OCI-LY7 (cell line): ENCODE measurements around the gene AGMAT. TPM values are rescaled to one million over a fixed set of nuclear protein-coding genes. Genes with fewer than 3 reads are reported as not detected.
A peak's percentile ranks its signal among the peaks of the same experiment; 100 is the strongest.

Experiments used
- BruUV-seq: library from RNA; stranded (reverse); fragments of 400-500 nt; replicated peaks from 2 replicates; lab custom pipeline; 2021; lab: Mats Ljungman, UMichigan
- CTCF ChIA-PET: fragments of 300-600 bp; sonication (Branson Sonifier 250); formaldehyde crosslinking; loops from one replicate; lab custom pipeline; 2022; ENCODE audit warnings: antibody characterized with exemption; ENCODE audit not compliant: unreplicated experiment; lab: Charles Lee
- POLR2A ChIA-PET: fragments of 300-600 bp; sonication (Branson Sonifier 250); formaldehyde crosslinking; loops from one replicate; lab custom pipeline; 2022; ENCODE audit warnings: antibody characterized with exemption; lab: Charles Lee
- DNase-seq: peaks from one replicate; pipeline ENCODE4 v3.0.0-alpha.2; 2015; ENCODE audit warnings: low spot score
- H2AFZ ChIP-seq: fragments of 200-600 bp; sonication (generic), shearing (Covaris generic); 2 replicates; pipeline ENCODE4 v1.6.1; 2014; ENCODE audit warnings: mild to moderate bottlenecking, antibody characterized with exemption, low read length, moderate library complexity
- H3K27ac ChIP-seq: fragments of 200-600 bp; sonication (generic); 2 replicates; pipeline ENCODE4 v1.5.1; 2014; ENCODE audit warnings: mixed run types, low read depth, mild to moderate bottlenecking, moderate library complexity, low read length, inconsistent platforms; ENCODE audit not compliant: poor library complexity, severe bottlenecking
- H3K36me3 ChIP-seq: fragments of 200-600 bp; sonication (generic); 2 replicates; pipeline ENCODE4 v1.6.1; 2014; ENCODE audit warnings: mild to moderate bottlenecking, antibody characterized with exemption, low read length, moderate library complexity, mixed read lengths; ENCODE audit not compliant: insufficient read depth
- H3K4me1 ChIP-seq: fragments of 200-600 bp; sonication (generic); 2 replicates; pipeline ENCODE4 v1.5.1; 2014; ENCODE audit warnings: mild to moderate bottlenecking, low read length; ENCODE audit not compliant: insufficient read depth, poor library complexity, severe bottlenecking
- H3K4me2 ChIP-seq: fragments of 200-600 bp; sonication (generic); 2 replicates; pipeline ENCODE4 v1.6.1; 2014; ENCODE audit warnings: mild to moderate bottlenecking, low read length
- H3K4me3 ChIP-seq: fragments of 200-600 bp; sonication (generic); 2 replicates; pipeline ENCODE4 v1.5.1; 2014; ENCODE audit warnings: mild to moderate bottlenecking, low read depth, low read length; ENCODE audit not compliant: poor library complexity, severe bottlenecking
- H3K79me2 ChIP-seq: fragments of 200-600 bp; sonication (generic); 2 replicates; pipeline ENCODE4 v1.6.1; 2016; ENCODE audit warnings: low read depth, mild to moderate bottlenecking, low read length, moderate library complexity, mixed read lengths; ENCODE audit not compliant: insufficient read depth
- H3K9me2 ChIP-seq: fragments of 200-600 bp; sonication (generic); 2 replicates; pipeline ENCODE4 v1.6.1; 2016; ENCODE audit warnings: mild to moderate bottlenecking, low read length, mixed read lengths; ENCODE audit not compliant: insufficient read depth
- H3K9me3 ChIP-seq: fragments of 200-600 bp; sonication (generic); 2 replicates; pipeline ENCODE4 v1.6.1; 2014; ENCODE audit warnings: mild to moderate bottlenecking, mixed run types, low read length, mixed read lengths
- H4K20me1 ChIP-seq: fragments of 200-600 bp; sonication (generic); 2 replicates; pipeline ENCODE4 v1.6.1; 2014; ENCODE audit warnings: mild to moderate bottlenecking, antibody characterized with exemption, low read length, moderate library complexity, mixed read lengths; ENCODE audit not compliant: insufficient read depth
- CTCF ChIP-seq: fragments of 200-600 bp; sonication (generic); conservative IDR thresholded peaks from 2 replicates; pipeline ENCODE4 v1.5.1; 2014; ENCODE audit warnings: mild to moderate bottlenecking, antibody characterized with exemption, low read length, moderate library complexity, mixed read lengths
- EZH2phosphoT487 ChIP-seq: fragments of 200-600 bp; sonication (generic); IDR thresholded peaks from 2 replicates; pipeline ENCODE4 v1.6.1; 2018; ENCODE audit warnings: low read depth, borderline replicate concordance, mild to moderate bottlenecking, mixed run types, antibody characterized with exemption, low read length, moderate library complexity, mixed read lengths
- intact Hi-C: fragments of 100-400 bp; cut with micrococcal nuclease; formaldehyde crosslinking; loops from one replicate; pipeline ENCODE4 v1.10.0; 2022; ENCODE audit not compliant: unreplicated experiment
- total RNA-seq, 2 experiments: library from RNA; depleted of rRNA in 1 of 2; stranded (reverse); fragments of >200 nt in 1 of 2; shearing (Covaris generic) in 1 of 2; gene quantifications; 2 replicates each; pipeline ENCODE4 v1.2.3, GENCODE V29; 2014 to 2022

Gene AGMAT
- total RNA-seq, 2 experiments from 2014 or later = 0.29 to 0.54 TPM

DNA sequence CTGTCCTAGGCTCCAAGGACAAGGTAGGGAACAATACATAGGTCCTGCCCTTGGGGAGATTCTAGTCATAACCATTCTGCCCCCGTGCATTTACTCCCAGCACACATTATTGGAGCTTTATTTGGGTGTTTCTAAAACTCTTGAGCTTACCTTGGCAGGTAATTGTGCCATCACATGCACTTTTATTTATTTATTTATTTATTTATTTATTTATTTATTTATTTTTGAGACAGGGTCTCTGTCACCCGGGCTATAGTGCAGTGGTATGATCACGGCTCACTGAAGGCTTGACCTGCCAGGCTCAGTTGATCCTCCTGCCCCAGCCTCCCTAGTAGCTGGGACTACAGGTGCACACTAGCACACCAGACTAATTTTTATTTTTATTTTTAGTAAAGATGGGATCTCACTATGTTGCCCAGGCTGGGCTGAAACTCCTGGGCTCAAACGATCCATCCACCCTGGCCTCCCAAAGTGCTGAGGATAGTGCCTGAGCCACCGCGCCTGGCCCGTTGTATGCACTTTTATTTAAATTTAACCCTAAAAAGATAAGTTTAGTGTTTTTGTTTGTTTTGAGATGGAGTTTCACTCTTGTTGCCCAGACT lies 9.2 kb downstream of the AGMAT start:
- no peaks in the 10 kb centered on the region for H3K79me2 ChIP-seq
- CTCF ChIA-PET = interaction anchor here (0.5 kb wide), 1 partner anchor 470 kb away, joined by 4 read pairs; no protein-coding TSS in a partner anchor
- peaks cover 56% of the 10 kb centered on the region for H3K4me1 ChIP-seq
- H3K9me2 ChIP-seq = no peaks in the 10 kb centered on the region
- BruUV-seq = no TSS peak
- TF ChIP-seq EZH2phosphoT487 (no peak), CTCF (no peak)
- H3K4me2 ChIP-seq = no peak overlapping the region
- peaks cover 3% of the 10 kb centered on the region; the same call in 1 of the 2 replicates for H3K36me3 ChIP-seq
- no peak for DNase-seq
- no peaks in the 10 kb centered on the region for H4K20me1 ChIP-seq
- no peaks in the 10 kb centered on the region for H3K9me3 ChIP-seq
- H3K27ac ChIP-seq = no peak overlapping the region
- H2AFZ ChIP-seq = no peak overlapping the region
- POLR2A ChIA-PET = no interaction called here
- intact Hi-C loops = no loop called here
- H3K4me3 ChIP-seq = no peak overlapping the region

GRCh38 chr1:15574741-15575140 lies 10.1 kb downstream of the AGMAT start:
- no peak overlapping the region for H3K4me2 ChIP-seq
- no peaks in the 10 kb centered on the region for H4K20me1 ChIP-seq
- H3K27ac ChIP-seq = no peak overlapping the region
- no peaks in the 10 kb centered on the region for H3K9me3 ChIP-seq
- peaks cover 57% of the 10 kb centered on the region for H3K4me1 ChIP-seq
- no peak for DNase-seq
- H3K4me3 ChIP-seq = no peak overlapping the region
- no peaks in the 10 kb centered on the region for H3K79me2 ChIP-seq
- CTCF ChIA-PET = no interaction called here
- H2AFZ ChIP-seq = no peak overlapping the region
- TF ChIP-seq CTCF = no peak
- TF ChIP-seq EZH2phosphoT487 = no peak
- no peaks in the 10 kb centered on the region for H3K9me2 ChIP-seq
- POLR2A ChIA-PET = interaction anchor here (0.7 kb wide), 1 partner anchor 81 kb away, joined by 3 read pairs; no protein-coding TSS in a partner anchor
- BruUV-seq = no TSS peak
- intact Hi-C loops = no loop called here
- H3K36me3 ChIP-seq = peaks cover 12% of the 10 kb centered on the region

DNA sequence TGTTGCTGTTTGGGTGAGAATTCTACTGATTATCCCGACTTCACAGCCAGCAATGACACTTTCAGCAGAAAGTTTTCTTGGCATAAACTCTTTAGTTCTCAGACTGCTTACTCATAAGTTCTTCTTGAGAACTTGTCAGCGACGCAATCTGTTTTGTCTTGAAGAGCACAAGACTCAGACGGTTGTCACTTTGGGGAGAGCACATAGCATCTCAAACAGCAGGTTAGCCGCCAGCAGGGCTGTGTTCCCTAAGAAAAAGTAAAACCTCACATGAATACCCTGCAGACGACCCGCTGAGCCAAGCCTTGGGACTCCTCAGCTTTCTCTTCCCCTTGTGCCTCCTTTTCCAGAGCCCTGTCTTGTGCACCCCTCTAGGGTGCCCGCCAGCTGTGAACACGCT lies 11.4 kb downstream of the AGMAT start:
- H3K9me3 ChIP-seq = no peaks in the 10 kb centered on the region
- peak overlapping the region; percentile 77; the same call in 1 of the 2 replicates for H3K4me2 ChIP-seq
- CTCF ChIA-PET = no interaction called here
- POLR2A ChIA-PET = interaction anchor here (0.7 to 0.9 kb wide), 2 partner anchors 15 to 26 kb away, joined by 3 read pairs; no protein-coding TSS in a partner anchor
- intact Hi-C loops = no loop called here
- BruUV-seq = no TSS peak
- peaks cover 44% of the 10 kb centered on the region for H3K4me1 ChIP-seq
- no peak overlapping the region for H3K4me3 ChIP-seq
- no peaks in the 10 kb centered on the region for H3K79me2 ChIP-seq
- TF ChIP-seq CTCF = no peak
- TF ChIP-seq EZH2phosphoT487 = no peak
- no peak for DNase-seq
- peaks cover 23% of the 10 kb centered on the region for H3K36me3 ChIP-seq
- peak overlapping the region; percentile 25 for H3K27ac ChIP-seq
- no peak overlapping the region for H2AFZ ChIP-seq
- H3K9me2 ChIP-seq = no peaks in the 10 kb centered on the region
- H4K20me1 ChIP-seq = no peaks in the 10 kb centered on the region
